Measurements from ENCODE around the gene DDIAS. TPM values are rescaled to one million over a fixed set of nuclear protein-coding genes. Genes with fewer than 3 reads are reported as not detected.

Gene DDIAS
- total and polyA plus RNA-seq, 2 donors (not counting 3 experiments of a cell fraction or from before 2014, with no cell fraction given), result 4.5 to 9.2 TPM

GRCh38 chr11:82907371-82907770 is 5.8 kb downstream of the DDIAS start:
- ChIA-PET CTCF (interaction anchor here (0.7 to 2.3 kb wide), 5 partner anchors 13 to 908 kb away, joined by 3 to 14 read pairs (median 4); no protein-coding TSS in a partner anchor), POLR2A (no interaction called here)
- Histone ChIP-seq H3K36me3 (ENCODE audit: control insufficient read depth in 2 of 2, extremely low read depth in 1 of 2, insufficient read depth in 2 of 2, low read length in 2 of 2) (no peaks in the 10 kb centered on the region), H3K79me2 (ENCODE audit: control insufficient read depth, insufficient read depth, low read length) (peaks cover 22% of the 10 kb centered on the region), H3K9me3 (replicated peaks; ENCODE audit: control insufficient read depth, insufficient read depth, low read length) (peaks cover 2% of the 10 kb centered on the region), H3K4me2 (ENCODE audit: insufficient read depth, low read length) (no peak overlapping the region), H3K4me1 (ENCODE audit: control insufficient read depth, extremely low read depth, insufficient read depth, low read length) (peaks cover 13% of the 10 kb centered on the region), H3K4me3 (replicated peaks in 1 of 3; ENCODE audit: insufficient read depth in 1 of 3, low read depth in 1 of 3, low read length in 3 of 3) (no peak overlapping the region), H3K9ac (replicated peaks; ENCODE audit: extremely low read depth, insufficient read depth, low read length) (no peak overlapping the region), H2AFZ (ENCODE audit: low read depth, low read length) (no peak overlapping the region), H3K27me3 (ENCODE audit: control insufficient read depth in 2 of 2, insufficient read depth in 2 of 2, low read length in 2 of 2) (no peaks in the 10 kb centered on the region), H3K9me1 (replicated peaks; ENCODE audit: control insufficient read depth, extremely low read depth, insufficient read depth, low read length) (no peaks in the 10 kb centered on the region), H3K27ac (ENCODE audit: insufficient read depth, low read depth, low read length) (no peak overlapping the region), H4K20me1 (replicated peaks; ENCODE audit: control insufficient read depth, extremely low read depth, insufficient read depth, low read length) (no peaks in the 10 kb centered on the region)
- dilution Hi-C loops (cut with MboI; ENCODE audit: extremely low pct_ligation_motif_present, low sequenced_read_pairs) (no loop called here), intact Hi-C loops (cut with micrococcal nuclease) (loop anchor here (2.0 to 10.0 kb wide), 3 partner anchors 180 to 817 kb away; partner anchors contain the start of gene CCDC90B)
- no TSS peak for BruUV-seq (replicated peaks)
- no peak for TF ChIP-seq POLR2AphosphoS5 (IDR thresholded peaks at IDR 0.05; ENCODE audit: insufficient read depth, low read depth, low read length)
- no peak for TF ChIP-seq CTCF (IDR thresholded peaks at IDR 0.05; ENCODE audit: extremely low read depth in 1 of 2, insufficient read depth in 1 of 2, low read depth in 1 of 2, low read length in 2 of 2)
- TF ChIP-seq EZH2 (IDR thresholded peaks at IDR 0.05; ENCODE audit: borderline replicate concordance, low read depth, low read length, severe bottlenecking), result no peak
- TF ChIP-seq MYC (IDR thresholded peaks at IDR 0.05; ENCODE audit: low read depth, low read length), result no peak
- no peak for TF ChIP-seq JUN (IDR thresholded peaks at IDR 0.05; ENCODE audit: borderline replicate concordance, insufficient read depth, insufficient read length, low read depth)
- no peak for TF ChIP-seq MAX (IDR thresholded peaks at IDR 0.05; ENCODE audit: insufficient read depth, insufficient read length)
- TF ChIP-seq POLR2A (IDR thresholded peaks at IDR 0.05; ENCODE audit: low read depth, low read length), result no peak
- no peak for TF ChIP-seq GATA2 (IDR thresholded peaks at IDR 0.05; ENCODE audit: insufficient read depth, insufficient read length, low read depth, low read length)
- no peak for TF ChIP-seq FOS (IDR thresholded peaks at IDR 0.05; ENCODE audit: borderline replicate concordance, insufficient read depth, low read length)
- DNase-seq (ENCODE audit: low read depth, low spot score) (no peak), FAIRE-seq (no peak)
